ENCODE measurements around the gene TRERF1.

DNA sequence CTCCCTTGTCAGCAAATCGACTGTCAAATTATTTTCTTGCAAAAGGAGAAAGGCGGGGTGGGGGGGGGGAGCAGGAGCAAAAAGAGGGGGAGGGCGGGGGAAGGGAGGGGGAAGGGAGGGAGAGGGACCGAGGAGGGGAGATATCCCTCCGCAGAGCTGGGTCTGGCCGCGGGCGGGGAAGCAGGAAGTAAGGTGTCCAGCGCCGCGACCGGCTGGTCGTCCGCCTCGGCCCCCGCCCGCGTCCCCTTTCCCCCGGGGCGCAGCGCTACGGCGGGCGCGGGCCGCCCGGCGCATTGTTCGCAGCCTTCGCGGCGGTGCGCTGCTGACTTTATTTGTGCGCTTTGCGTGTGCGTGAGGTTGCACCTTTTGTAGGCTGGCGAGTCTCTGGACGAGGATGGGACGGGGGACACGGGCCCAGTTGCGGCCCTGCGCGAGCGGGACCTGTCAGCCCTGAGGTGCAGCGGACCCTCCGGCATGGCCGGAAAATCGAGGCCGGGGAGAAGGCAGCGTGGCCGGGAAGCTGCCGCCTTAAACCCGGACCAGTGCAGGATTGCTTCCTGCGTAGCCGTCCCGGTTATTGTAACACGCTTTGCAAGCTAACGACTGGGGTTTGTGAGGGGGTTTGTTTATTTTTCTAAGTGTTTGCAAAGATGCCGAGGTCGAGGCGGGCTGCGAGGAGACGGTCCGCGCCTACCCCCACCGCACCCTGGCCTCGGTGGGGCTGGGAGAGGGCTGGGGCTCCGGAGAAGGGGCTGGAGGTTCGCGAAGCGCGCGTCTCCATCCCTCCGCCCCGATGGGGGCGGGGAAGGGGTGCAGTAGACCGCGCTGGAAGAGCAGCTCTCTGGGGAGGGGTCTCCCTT is 675 bp upstream of the TRERF1 start:
- TF ChIP-seq, protein P1, sequence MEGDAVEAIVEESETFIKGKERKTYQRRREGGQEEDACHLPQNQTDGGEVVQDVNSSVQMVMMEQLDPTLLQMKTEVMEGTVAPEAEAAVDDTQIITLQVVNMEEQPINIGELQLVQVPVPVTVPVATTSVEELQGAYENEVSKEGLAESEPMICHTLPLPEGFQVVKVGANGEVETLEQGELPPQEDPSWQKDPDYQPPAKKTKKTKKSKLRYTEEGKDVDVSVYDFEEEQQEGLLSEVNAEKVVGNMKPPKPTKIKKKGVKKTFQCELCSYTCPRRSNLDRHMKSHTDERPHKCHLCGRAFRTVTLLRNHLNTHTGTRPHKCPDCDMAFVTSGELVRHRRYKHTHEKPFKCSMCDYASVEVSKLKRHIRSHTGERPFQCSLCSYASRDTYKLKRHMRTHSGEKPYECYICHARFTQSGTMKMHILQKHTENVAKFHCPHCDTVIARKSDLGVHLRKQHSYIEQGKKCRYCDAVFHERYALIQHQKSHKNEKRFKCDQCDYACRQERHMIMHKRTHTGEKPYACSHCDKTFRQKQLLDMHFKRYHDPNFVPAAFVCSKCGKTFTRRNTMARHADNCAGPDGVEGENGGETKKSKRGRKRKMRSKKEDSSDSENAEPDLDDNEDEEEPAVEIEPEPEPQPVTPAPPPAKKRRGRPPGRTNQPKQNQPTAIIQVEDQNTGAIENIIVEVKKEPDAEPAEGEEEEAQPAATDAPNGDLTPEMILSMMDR (IDR thresholded peaks at IDR 0.05), result no peak
- TF ChIP-seq POLR2A (IDR thresholded peaks at IDR 0.05) (no peak), EP300 (IDR thresholded peaks at IDR 0.05) (no peak)
